Endothelial cell of umbilical vein (primary cell): ENCODE measurements around the gene ZIC3.

Experiments
- CTCF ChIP-seq, 2 donors: IDR thresholded peaks; 1 replicate in 1 of 2; 2 replicates in 1 of 2; pipeline ENCODE4 v1.5.1; 2011; ENCODE audit warnings: low read length in 2 of 2, mild to moderate bottlenecking in 2 of 2, moderate library complexity in 2 of 2, control low read depth in 1 of 2, inconsistent platforms in 1 of 2, low read depth in 1 of 2; ENCODE audit not compliant: insufficient read depth in 1 of 2; ENCODE audit errors: extremely low read depth in 1 of 2
- GATA2 ChIP-seq: IDR thresholded peaks from 2 replicates; pipeline ENCODE4 v1.7.0; 2011; ENCODE audit warnings: low read depth, mild to moderate bottlenecking, moderate library complexity, mixed read lengths, low read length; ENCODE audit not compliant: insufficient read length, insufficient read depth
- JUN ChIP-seq: IDR thresholded peaks from 2 replicates; pipeline ENCODE4 v1.6.1; 2011; ENCODE audit warnings: borderline replicate concordance, low read depth; ENCODE audit not compliant: insufficient read length, insufficient read depth
- MAX ChIP-seq: IDR thresholded peaks from 2 replicates; pipeline ENCODE4 v1.6.1; 2011; ENCODE audit not compliant: insufficient read depth, insufficient read length
- MYC ChIP-seq: IDR thresholded peaks from one replicate; pipeline ENCODE4 v1.6.1; 2011; ENCODE audit warnings: mild to moderate bottlenecking, low read depth, low read length
- POLR2A ChIP-seq: IDR thresholded peaks from 2 replicates; pipeline ENCODE4 v1.6.1; 2012; ENCODE audit warnings: low read depth, mild to moderate bottlenecking, control low read depth, low read length
- POLR2AphosphoS5 ChIP-seq: IDR thresholded peaks from 2 replicates; pipeline ENCODE4 v1.6.1; 2012; ENCODE audit warnings: low read depth, mild to moderate bottlenecking, control low read depth, low read length, moderate library complexity; ENCODE audit not compliant: insufficient read depth

GRCh38 chrX:137547291-137547690, 18.6 kb upstream of the ZIC3 start:
- TF ChIP-seq POLR2AphosphoS5 (no peak), CTCF (IDR thresholded peaks at IDR 0.05; ENCODE audit: extremely low read depth in 1 of 2, insufficient read depth in 1 of 2, low read depth in 1 of 2, low read length in 2 of 2) (no peak), JUN (no peak), MAX (no peak), POLR2A (no peak), GATA2 (no peak), MYC (no peak)
